Suppressor macrophage (primary cell): ENCODE measurements around the gene BIRC7.

ENCODE experiments used
- DNase-seq, 4 experiments: peaks; one replicate each; pipeline ENCODE4 v3.0.0-alpha.2; 2020 to 2022
- total RNA-seq, 17 experiments: gene quantifications; one replicate each; lab custom pipeline; 2026; ENCODE audit warnings: mixed read lengths in 6 of 17, inconsistent platforms in 3 of 17; lab: John Stamatoyannopoulos, UW

Gene BIRC7
- total RNA-seq = 0 to 1.4 (median 0.06) reads per million in 17 experiments

GRCh38 chr20:63235399-63235983, at the start of gene BIRC7:
TSS of gene BIRC7 (plus strand) at chr20:63235905. CDS start at chr20:63236097, 192 bp downstream.
- DNase-seq = peak in 3 of 4 experiments; percentile 15 to 59 (median 18)

- no peak for DNase-seq
Measured at GRCh38 chr20:63186084-63186483, 49.6 kb upstream of the BIRC7 start.

GRCh38 chr20:63186528-63187316, 49.0 kb upstream of the BIRC7 start:
- DNase-seq = no peak

GRCh38 chr20:63187338-63188158, 48.2 kb upstream of the BIRC7 start:
- no peak for DNase-seq

- DNase-seq = no peak
Measured at GRCh38 chr20:63188159-63188442, 47.6 kb upstream of the BIRC7 start.

GRCh38 chr20:63188641-63189321, 46.9 kb upstream of the BIRC7 start:
- DNase-seq = no peak

GRCh38 chr20:63189322-63189642, 46.4 kb upstream of the BIRC7 start:
- DNase-seq = no peak

- DNase-seq = no peak
Measured at GRCh38 chr20:63189846-63190559, 45.7 kb upstream of the BIRC7 start.

- no peak for DNase-seq
Measured at GRCh38 chr20:63190828-63191227, 44.9 kb upstream of the BIRC7 start.

- DNase-seq = no peak
Measured at GRCh38 chr20:63191400-63191799, 44.3 kb upstream of the BIRC7 start.

- DNase-seq = no peak
Measured at GRCh38 chr20:63192721-63193120, 43.0 kb upstream of the BIRC7 start.

GRCh38 chr20:63194007-63194796, 41.5 kb upstream of the BIRC7 start:
- DNase-seq = no peak

GRCh38 chr20:63194797-63195173, 40.9 kb upstream of the BIRC7 start:
- no peak for DNase-seq

GRCh38 chr20:63196768-63197470, 38.8 kb upstream of the BIRC7 start:
- no peak for DNase-seq

- no peak for DNase-seq
Measured at GRCh38 chr20:63198606-63199005, 37.1 kb upstream of the BIRC7 start.

- DNase-seq = no peak
Measured at GRCh38 chr20:63202021-63202420, 33.7 kb upstream of the BIRC7 start.

- no peak for DNase-seq
Measured at GRCh38 chr20:63202811-63203526, 32.7 kb upstream of the BIRC7 start.

GRCh38 chr20:63204362-63204761, 31.3 kb upstream of the BIRC7 start:
- DNase-seq = no peak

- no peak for DNase-seq
Measured at GRCh38 chr20:63205896-63206295, 29.8 kb upstream of the BIRC7 start.

- no peak for DNase-seq
Measured at GRCh38 chr20:63206878-63207277, 28.8 kb upstream of the BIRC7 start.
